ENCODE measurements around the gene UBASH3B. TPM values are rescaled to one million over a fixed set of nuclear protein-coding genes. Genes with fewer than 3 reads are reported as not detected.
A peak's percentile ranks its signal among the peaks of the same experiment; 100 is the strongest.

Gene UBASH3B
- total RNA-seq, 1 donor, result 21.4 TPM

DNA sequence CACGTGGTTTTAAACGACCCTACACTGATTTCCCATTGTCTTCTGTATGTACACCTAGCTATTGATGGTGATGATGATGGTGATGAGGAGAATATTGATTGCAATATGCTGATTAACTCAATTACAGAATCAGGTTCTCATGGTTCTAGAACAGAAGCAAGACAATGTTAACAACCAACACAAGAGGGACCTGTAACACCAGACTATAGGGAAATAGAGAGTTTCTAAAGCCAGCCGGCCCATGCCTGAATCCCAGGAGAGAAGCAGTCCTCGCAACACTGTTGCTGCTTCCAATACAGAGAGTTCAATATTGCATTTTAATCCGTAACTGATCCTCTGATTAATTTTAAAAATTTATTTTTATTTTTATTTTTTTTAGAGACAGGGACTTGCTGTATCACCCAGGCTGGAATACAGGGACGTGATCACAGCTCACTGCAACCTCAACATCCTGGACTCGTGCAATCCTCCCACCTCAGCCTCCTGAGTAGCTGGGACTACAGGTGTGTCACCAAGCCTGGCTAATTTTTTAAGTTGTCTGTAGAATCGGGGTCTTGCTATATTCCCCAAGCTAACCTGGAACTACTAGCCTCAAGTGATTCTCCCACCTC, 22.2 kb upstream of the UBASH3B start:
- Histone ChIP-seq H3K27me3 (ENCODE audit: insufficient read depth, low read length) (no peaks in the 10 kb centered on the region), H3K4me1 (ENCODE audit: insufficient read depth, low read length) (peaks cover 11% of the 10 kb centered on the region), H4K20me1 (ENCODE audit: insufficient read depth, low read length) (no peaks in the 10 kb centered on the region), H3K79me2 (ENCODE audit: insufficient read depth, low read length) (no peaks in the 10 kb centered on the region), H3K36me3 (ENCODE audit: insufficient read depth, low read length) (no peaks in the 10 kb centered on the region), H3K4me3 (ENCODE audit: insufficient read depth, low read length) (no peak overlapping the region), H3K4me2 (ENCODE audit: insufficient read depth, low read length) (no peak overlapping the region), H3K27ac (ENCODE audit: low read depth, low read length) (no peak overlapping the region), H3K9me3 (ENCODE audit: low read depth, low read length) (no peaks in the 10 kb centered on the region), H2AFZ (ENCODE audit: low read length) (no peak overlapping the region)
- no peak for DNase-seq (ENCODE audit: insufficient read length, low spot score, missing footprints)
- TF ChIP-seq, protein P1, sequence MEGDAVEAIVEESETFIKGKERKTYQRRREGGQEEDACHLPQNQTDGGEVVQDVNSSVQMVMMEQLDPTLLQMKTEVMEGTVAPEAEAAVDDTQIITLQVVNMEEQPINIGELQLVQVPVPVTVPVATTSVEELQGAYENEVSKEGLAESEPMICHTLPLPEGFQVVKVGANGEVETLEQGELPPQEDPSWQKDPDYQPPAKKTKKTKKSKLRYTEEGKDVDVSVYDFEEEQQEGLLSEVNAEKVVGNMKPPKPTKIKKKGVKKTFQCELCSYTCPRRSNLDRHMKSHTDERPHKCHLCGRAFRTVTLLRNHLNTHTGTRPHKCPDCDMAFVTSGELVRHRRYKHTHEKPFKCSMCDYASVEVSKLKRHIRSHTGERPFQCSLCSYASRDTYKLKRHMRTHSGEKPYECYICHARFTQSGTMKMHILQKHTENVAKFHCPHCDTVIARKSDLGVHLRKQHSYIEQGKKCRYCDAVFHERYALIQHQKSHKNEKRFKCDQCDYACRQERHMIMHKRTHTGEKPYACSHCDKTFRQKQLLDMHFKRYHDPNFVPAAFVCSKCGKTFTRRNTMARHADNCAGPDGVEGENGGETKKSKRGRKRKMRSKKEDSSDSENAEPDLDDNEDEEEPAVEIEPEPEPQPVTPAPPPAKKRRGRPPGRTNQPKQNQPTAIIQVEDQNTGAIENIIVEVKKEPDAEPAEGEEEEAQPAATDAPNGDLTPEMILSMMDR (IDR thresholded peaks at IDR 0.05; ENCODE audit: extremely low read depth, low read depth, low read length), result peak; percentile 72

GRCh38 chr11:122634501-122634900, 21.0 kb upstream of the UBASH3B start:
- Histone ChIP-seq H3K9me3 (ENCODE audit: low read depth, low read length) (no peaks in the 10 kb centered on the region), H4K20me1 (ENCODE audit: insufficient read depth, low read length) (no peaks in the 10 kb centered on the region), H3K27me3 (ENCODE audit: insufficient read depth, low read length) (no peaks in the 10 kb centered on the region), H3K27ac (ENCODE audit: low read depth, low read length) (peak overlapping the region; percentile 24), H3K79me2 (ENCODE audit: insufficient read depth, low read length) (no peaks in the 10 kb centered on the region), H2AFZ (ENCODE audit: low read length) (peak overlapping the region; percentile 77), H3K4me1 (ENCODE audit: insufficient read depth, low read length) (peaks cover 11% of the 10 kb centered on the region), H3K36me3 (ENCODE audit: insufficient read depth, low read length) (no peaks in the 10 kb centered on the region), H3K4me2 (ENCODE audit: insufficient read depth, low read length) (no peak overlapping the region), H3K4me3 (ENCODE audit: insufficient read depth, low read length) (no peak overlapping the region)
- no peak for DNase-seq (ENCODE audit: insufficient read length, low spot score, missing footprints)
- TF ChIP-seq, protein P1 (IDR thresholded peaks at IDR 0.05; ENCODE audit: extremely low read depth, low read depth, low read length), result no peak

GRCh38 chr11:122637541-122637940, 18.0 kb upstream of the UBASH3B start:
- Histone ChIP-seq H3K27ac (ENCODE audit: low read depth, low read length) (no peak overlapping the region), H4K20me1 (ENCODE audit: insufficient read depth, low read length) (no peaks in the 10 kb centered on the region), H3K4me2 (ENCODE audit: insufficient read depth, low read length) (no peak overlapping the region), H3K4me1 (ENCODE audit: insufficient read depth, low read length) (peaks cover 8% of the 10 kb centered on the region), H2AFZ (ENCODE audit: low read length) (no peak overlapping the region), H3K9me3 (ENCODE audit: low read depth, low read length) (no peaks in the 10 kb centered on the region), H3K27me3 (ENCODE audit: insufficient read depth, low read length) (no peaks in the 10 kb centered on the region), H3K79me2 (ENCODE audit: insufficient read depth, low read length) (no peaks in the 10 kb centered on the region), H3K4me3 (ENCODE audit: insufficient read depth, low read length) (no peak overlapping the region), H3K36me3 (ENCODE audit: insufficient read depth, low read length) (no peaks in the 10 kb centered on the region)
- TF ChIP-seq, protein P1 (IDR thresholded peaks at IDR 0.05; ENCODE audit: extremely low read depth, low read depth, low read length), result no peak
- DNase-seq (ENCODE audit: insufficient read length, low spot score, missing footprints), result no peak

DNA sequence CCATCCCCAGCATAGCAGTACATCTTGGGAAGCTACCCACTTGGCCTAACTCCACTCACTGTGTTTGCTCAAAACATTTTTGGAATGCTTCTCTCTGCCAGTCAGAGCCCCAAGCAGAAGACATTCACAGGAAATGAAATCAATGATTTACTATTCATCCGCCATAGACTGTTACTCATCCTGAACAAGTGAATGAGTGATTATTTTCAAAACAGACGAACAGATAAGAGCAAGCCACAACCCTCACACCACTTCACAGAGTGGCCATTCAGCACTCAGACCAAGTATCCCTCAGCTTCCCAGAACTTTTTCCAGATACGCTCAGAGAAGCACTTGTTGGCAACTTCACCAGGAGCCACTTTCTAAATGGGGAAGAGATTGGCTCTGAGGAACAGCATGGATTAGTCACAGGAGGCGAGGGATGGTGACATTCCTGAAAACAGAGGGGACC, 13.0 kb upstream of the UBASH3B start:
- Histone ChIP-seq H3K4me2 (ENCODE audit: insufficient read depth, low read length) (peak overlapping the region; percentile 66), H3K27me3 (ENCODE audit: insufficient read depth, low read length) (no peaks in the 10 kb centered on the region), H2AFZ (ENCODE audit: low read length) (peak overlapping the region; percentile 31), H3K79me2 (ENCODE audit: insufficient read depth, low read length) (no peaks in the 10 kb centered on the region), H3K27ac (ENCODE audit: low read depth, low read length) (peak overlapping the region; percentile 88), H4K20me1 (ENCODE audit: insufficient read depth, low read length) (no peaks in the 10 kb centered on the region), H3K9me3 (ENCODE audit: low read depth, low read length) (no peaks in the 10 kb centered on the region), H3K36me3 (ENCODE audit: insufficient read depth, low read length) (no peaks in the 10 kb centered on the region), H3K4me1 (ENCODE audit: insufficient read depth, low read length) (peaks cover 31% of the 10 kb centered on the region), H3K4me3 (ENCODE audit: insufficient read depth, low read length) (peak overlapping the region; percentile 22)
- TF ChIP-seq, protein P1 (IDR thresholded peaks at IDR 0.05; ENCODE audit: extremely low read depth, low read depth, low read length), result no peak
- DNase-seq (ENCODE audit: insufficient read length, low spot score, missing footprints), result peak; percentile 94

Measured in osteoblast (primary cell).